SW 1271 (cell line): ENCODE data around the gene CYB561D1.
A peak's percentile ranks its signal among the peaks of the same experiment; 100 is the strongest.

Experiments used
- DNase-seq, 2 experiments: peaks; one replicate each; lab custom pipeline; 2025; lab: John Stamatoyannopoulos, UW

CYB561D1 gene

GRCh38 chr1:109481646-109482045 is 12.2 kb upstream of the CYB561D1 start:
- DNase-seq: no peak

GRCh38 chr1:109482242-109482641 is 11.7 kb upstream of the CYB561D1 start:
- DNase-seq: no peak

GRCh38 chr1:109482791-109483671 is 10.9 kb upstream of the CYB561D1 start:
- DNase-seq: no peak

GRCh38 chr1:109483672-109484518 is 10.0 kb upstream of the CYB561D1 start, which contains the start of gene ATXN7L2:
Gene ATXN7L2, plus strand, starts transcription at chr1:109483905. Its CDS starts 49 bp downstream, at chr1:109483954.
- DNase-seq: peak; percentile 22 to 74

GRCh38 chr1:109484519-109484975 is 9.3 kb upstream of the CYB561D1 start:
- DNase-seq: no peak

GRCh38 chr1:109485001-109485400 is 8.9 kb upstream of the CYB561D1 start:
- DNase-seq: no peak

GRCh38 chr1:109487261-109487660 is 6.6 kb upstream of the CYB561D1 start:
- DNase-seq: no peak

GRCh38 chr1:109488201-109488600 is 5.7 kb upstream of the CYB561D1 start:
- DNase-seq: no peak

- DNase-seq: no peak
These were observed 5.2 kb upstream of the CYB561D1 start for GRCh38 chr1:109488696-109489095.

GRCh38 chr1:109490029-109490933 is 3.6 kb upstream of the CYB561D1 start:
- peak in 1 of 2 experiments; percentile 36 for DNase-seq

- no peak for DNase-seq
These were observed 3.0 kb upstream of the CYB561D1 start for GRCh38 chr1:109490934-109491302.

- DNase-seq: no peak
These were observed 2.5 kb upstream of the CYB561D1 start for GRCh38 chr1:109491372-109491771.

- DNase-seq: no peak
These were observed 1.1 kb upstream of the CYB561D1 start for GRCh38 chr1:109492779-109493178.

GRCh38 chr1:109493227-109493626 is 667 bp upstream of the CYB561D1 start:
- no peak for DNase-seq

- DNase-seq: no peak
These were observed 1.8 kb downstream of the CYB561D1 start for GRCh38 chr1:109495738-109496137.

- DNase-seq: no peak
These were observed 3.7 kb downstream of the CYB561D1 start for GRCh38 chr1:109497449-109498160.

GRCh38 chr1:109498161-109498801 is 4.4 kb downstream of the CYB561D1 start:
- DNase-seq: peak in 1 of 2 experiments; percentile 14

- no peak for DNase-seq
These were observed 5.2 kb downstream of the CYB561D1 start for GRCh38 chr1:109499081-109499480.

GRCh38 chr1:109499661-109500536 is 6.0 kb downstream of the CYB561D1 start:
- DNase-seq: no peak
